ENCODE data around the gene COX8A.

Gene COX8A, protein sequence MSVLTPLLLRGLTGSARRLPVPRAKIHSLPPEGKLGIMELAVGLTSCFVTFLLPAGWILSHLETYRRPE

DNA sequence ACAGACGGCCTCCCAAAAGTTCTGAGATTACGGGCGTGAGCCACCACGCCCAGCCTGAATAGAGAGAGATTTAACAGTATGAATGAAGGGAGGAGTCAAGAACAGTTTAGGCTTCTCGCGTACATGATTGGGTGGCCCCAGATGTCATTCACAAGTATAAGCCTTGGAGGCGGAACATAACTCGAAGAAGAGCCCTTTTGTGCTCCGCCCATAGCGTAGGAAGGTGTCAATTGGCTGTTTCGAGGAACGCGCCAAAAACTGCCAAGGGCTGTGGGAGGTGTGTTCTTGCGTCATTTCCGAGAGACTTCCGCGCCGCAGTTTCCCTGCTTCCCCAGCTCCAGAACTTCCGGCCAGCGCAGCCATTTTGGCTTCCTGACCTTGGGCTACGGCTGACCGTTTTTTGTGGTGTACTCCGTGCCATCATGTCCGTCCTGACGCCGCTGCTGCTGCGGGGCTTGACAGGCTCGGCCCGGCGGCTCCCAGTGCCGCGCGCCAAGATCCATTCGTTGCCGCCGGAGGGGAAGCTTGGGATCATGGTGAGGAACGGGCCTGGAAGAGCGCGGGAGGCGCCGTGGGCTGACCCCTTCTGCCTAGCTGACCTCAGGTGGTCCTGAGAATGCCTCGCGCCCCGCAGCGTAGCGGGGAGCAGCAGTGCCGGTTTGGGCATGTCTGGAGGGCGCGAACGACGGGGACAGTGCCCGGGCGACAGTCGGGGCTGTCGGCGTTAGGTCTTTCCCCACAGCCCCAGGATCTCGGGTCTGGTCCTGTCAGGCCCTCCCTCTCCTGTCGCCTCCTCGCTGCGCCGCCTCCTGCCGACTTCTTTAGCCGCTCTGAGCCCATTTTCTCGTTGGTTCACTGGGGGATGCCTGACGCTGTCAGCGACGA is at the start of gene COX8A:
COX8A (plus strand) TSS at position 362 of the 885 bp plus-strand sequence; CDS start at position 423, 61 bp downstream.
- TF ChIP-seq, protein P1, sequence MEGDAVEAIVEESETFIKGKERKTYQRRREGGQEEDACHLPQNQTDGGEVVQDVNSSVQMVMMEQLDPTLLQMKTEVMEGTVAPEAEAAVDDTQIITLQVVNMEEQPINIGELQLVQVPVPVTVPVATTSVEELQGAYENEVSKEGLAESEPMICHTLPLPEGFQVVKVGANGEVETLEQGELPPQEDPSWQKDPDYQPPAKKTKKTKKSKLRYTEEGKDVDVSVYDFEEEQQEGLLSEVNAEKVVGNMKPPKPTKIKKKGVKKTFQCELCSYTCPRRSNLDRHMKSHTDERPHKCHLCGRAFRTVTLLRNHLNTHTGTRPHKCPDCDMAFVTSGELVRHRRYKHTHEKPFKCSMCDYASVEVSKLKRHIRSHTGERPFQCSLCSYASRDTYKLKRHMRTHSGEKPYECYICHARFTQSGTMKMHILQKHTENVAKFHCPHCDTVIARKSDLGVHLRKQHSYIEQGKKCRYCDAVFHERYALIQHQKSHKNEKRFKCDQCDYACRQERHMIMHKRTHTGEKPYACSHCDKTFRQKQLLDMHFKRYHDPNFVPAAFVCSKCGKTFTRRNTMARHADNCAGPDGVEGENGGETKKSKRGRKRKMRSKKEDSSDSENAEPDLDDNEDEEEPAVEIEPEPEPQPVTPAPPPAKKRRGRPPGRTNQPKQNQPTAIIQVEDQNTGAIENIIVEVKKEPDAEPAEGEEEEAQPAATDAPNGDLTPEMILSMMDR (IDR thresholded peaks at IDR 0.05; ENCODE audit: low read depth, low read length, missing control alignments) = no peak
- H3K4me3 ChIP-seq (ENCODE audit: low read depth, low read length) = peak within 1 kb of the TSS; percentile 97
- peak; percentile 100 for DNase-seq (ENCODE audit: low read depth)

DNA sequence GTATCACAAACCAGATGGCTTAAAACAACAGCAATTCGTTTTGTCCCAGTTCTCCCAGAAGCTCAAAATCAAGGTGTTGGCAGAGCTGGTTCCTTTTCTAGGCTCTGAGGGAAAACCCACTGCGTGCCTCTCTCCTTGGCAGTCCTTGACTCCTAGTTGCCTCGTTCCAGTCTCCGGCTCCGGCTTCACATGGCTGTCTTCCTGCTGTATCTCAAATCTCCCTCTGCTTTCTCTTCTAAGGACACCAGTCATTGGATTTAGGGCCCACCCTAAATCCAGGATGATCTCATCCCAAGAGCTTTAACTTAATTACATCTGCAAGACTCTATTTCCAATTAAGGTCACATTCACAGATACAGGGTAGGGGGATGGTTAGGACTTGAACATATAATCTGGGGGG is 44.8 kb upstream of the COX8A start:
- DNase-seq (ENCODE audit: low read depth) = no peak

DNA sequence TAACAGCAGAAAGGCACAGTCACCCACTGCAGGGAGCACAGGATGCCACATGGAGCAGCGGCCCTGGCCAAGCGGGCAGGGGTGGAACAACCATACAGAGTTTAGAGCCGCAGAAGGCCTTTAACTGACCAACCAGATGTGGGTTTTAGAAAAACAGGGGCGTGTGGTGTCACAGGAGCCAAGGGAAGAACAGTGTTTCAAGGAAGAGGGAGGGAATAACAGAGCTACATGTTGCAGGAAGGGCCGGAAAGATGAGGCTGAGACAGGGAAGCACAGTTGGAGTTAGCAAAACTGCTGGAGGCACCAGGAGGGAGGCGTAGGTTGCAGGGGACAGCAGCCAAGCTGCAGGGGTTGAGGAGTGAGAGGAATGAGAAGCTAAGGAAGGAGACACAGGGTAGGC is 43.4 kb upstream of the COX8A start:
- TF ChIP-seq, protein P1 (IDR thresholded peaks at IDR 0.05; ENCODE audit: low read depth, low read length, missing control alignments) = no peak
- H3K4me3 ChIP-seq (ENCODE audit: low read depth, low read length) = no peak overlapping the region
- no peak for DNase-seq (ENCODE audit: low read depth)

More for the DNA sequence above, 44.8 kb upstream of the COX8A start:
- H3K4me3 ChIP-seq (ENCODE audit: low read depth, low read length) = no peak overlapping the region
- TF ChIP-seq, protein P1 (IDR thresholded peaks at IDR 0.05; ENCODE audit: low read depth, low read length, missing control alignments) = no peak

DNA sequence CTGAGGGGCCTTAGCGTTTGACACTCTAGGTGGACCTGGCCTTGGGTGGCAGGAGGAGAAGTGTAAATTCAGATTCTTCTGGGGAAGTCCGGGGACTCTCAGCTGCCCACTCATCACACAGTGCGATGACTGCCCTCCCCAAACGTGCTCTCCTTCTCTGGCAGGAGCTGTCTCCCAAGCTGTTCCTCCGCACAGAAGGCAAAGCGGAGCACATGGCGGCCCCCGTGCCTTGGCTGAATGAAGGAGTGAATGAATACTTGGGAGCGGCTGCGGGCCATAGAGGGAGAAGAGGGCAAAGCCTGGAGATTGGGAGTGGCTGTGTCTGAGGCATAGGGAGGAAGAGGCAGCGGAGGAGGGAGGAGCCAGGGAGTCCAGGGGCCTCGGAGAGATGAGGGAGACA is 42.5 kb upstream of the COX8A start:
- no peak for DNase-seq (ENCODE audit: low read depth)
- TF ChIP-seq, protein P1 (IDR thresholded peaks at IDR 0.05; ENCODE audit: low read depth, low read length, missing control alignments) = no peak
- no peak overlapping the region for H3K4me3 ChIP-seq (ENCODE audit: low read depth, low read length)

DNA sequence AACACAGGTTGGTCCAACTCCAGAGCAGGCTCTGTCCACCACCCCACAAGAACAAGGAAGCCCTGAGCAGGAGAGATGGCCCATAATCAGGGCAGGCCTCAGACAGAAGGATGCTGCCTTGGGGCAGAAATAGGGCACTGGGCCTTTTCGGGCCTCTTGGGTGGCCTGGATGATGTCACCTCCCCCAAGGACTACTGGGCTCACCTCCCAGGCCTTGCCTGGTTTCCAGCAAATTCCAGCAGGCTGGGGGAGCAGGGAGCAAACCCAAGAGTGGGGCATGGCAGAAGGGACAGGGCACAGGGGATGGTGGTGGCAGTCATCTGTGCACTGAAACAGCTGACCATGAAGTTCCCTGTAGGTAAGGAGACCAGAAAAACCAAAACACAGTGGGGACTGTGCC is 41.0 kb upstream of the COX8A start:
- DNase-seq (ENCODE audit: low read depth) = no peak
- H3K4me3 ChIP-seq (ENCODE audit: low read depth, low read length) = no peak overlapping the region
- TF ChIP-seq, protein P1 (IDR thresholded peaks at IDR 0.05; ENCODE audit: low read depth, low read length, missing control alignments) = no peak

DNA sequence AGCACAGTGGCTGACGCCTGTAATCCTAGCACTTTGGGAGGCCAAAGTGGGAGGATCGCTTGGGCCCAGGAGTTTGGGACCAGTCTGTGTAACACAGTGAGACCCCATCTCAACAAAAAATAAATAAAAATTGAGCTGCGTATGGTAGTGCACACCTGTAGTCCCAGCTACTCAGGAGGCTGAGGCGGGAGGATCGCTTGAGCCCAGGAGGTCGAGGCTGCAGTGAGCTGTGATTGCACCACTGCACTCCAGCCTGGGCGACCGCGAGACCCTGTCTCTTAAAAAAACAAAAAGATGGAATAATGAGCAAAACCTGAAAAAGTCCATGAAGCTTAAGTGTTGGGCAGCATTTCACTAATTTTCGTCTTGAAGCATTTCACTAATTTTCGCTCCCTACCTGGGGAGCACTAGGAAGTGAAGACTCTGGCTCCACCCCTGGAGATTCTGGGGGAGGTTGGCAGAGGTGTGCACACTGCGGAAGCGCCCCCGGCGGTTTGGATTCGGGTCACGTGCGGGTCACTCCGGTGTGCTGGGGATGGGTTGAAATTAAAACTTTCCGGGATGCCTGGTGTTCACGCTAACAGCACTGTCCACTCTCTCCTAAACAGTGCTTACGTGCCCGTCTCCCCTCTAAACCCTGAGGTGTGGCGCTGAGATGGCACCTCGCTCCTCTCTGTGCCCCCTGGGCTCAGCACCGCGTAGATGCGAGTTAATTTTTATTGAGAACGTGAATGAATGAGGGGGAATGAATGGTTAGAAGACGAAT is 36.5 kb upstream of the COX8A start:
- TF ChIP-seq, protein P1 (IDR thresholded peaks at IDR 0.05; ENCODE audit: low read depth, low read length, missing control alignments) = peak; percentile 3
- no peak for DNase-seq (ENCODE audit: low read depth)
- H3K4me3 ChIP-seq (ENCODE audit: low read depth, low read length) = peak overlapping the region; percentile 67

Data from GM12864 (cell line).